Measurements from ENCODE around the gene SAMD4A.

DNA sequence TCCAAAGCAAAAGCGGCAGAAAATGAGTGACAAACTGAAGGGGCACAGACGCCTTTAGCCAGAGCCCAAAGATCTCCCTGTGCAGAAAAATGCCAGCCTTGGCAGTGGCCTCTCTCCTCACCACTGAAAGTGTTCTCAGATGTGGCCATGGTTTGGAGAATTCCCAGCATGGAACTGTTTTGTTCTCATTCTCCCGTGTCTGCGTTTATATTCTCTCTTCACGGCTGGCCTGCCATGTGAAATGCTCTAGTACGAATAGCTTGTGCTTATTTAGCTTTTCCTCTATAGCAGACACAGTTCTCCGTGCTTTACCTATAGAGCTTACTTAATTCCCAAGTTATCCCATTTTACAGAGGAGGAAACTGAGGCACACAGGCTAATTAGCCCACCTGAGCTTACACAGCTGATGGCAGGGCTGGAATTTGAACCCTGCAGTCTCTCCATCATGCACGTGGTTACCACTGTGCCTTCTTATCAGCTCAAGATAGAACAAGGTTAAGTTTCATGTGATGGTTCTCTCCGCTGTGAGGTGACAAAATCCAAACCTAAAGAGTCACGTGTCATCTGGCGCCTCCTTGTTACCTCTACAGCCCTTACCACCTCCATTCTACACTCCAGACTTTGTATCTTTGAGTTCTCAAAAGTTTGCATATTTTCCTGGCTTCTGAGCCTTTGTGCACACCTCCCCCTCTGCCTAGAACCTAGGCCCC lies 194.1 kb downstream of the SAMD4A start:
- TF ChIP-seq, protein P1, sequence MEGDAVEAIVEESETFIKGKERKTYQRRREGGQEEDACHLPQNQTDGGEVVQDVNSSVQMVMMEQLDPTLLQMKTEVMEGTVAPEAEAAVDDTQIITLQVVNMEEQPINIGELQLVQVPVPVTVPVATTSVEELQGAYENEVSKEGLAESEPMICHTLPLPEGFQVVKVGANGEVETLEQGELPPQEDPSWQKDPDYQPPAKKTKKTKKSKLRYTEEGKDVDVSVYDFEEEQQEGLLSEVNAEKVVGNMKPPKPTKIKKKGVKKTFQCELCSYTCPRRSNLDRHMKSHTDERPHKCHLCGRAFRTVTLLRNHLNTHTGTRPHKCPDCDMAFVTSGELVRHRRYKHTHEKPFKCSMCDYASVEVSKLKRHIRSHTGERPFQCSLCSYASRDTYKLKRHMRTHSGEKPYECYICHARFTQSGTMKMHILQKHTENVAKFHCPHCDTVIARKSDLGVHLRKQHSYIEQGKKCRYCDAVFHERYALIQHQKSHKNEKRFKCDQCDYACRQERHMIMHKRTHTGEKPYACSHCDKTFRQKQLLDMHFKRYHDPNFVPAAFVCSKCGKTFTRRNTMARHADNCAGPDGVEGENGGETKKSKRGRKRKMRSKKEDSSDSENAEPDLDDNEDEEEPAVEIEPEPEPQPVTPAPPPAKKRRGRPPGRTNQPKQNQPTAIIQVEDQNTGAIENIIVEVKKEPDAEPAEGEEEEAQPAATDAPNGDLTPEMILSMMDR (IDR thresholded peaks at IDR 0.05 in 8 of 11, conservative IDR thresholded peaks at IDR 0.05 in 3 of 11), result no peak
- TF ChIP-seq POLR2A (IDR thresholded peaks at IDR 0.05), result no peak
